HG03060 (cell line): ENCODE results near the gene RELL1.

ENCODE experiments used
- ATAC-seq: cut with Tn5 transposase; IDR thresholded peaks from one replicate; pipeline ENCODE4 v1.9.1; 2021; ENCODE audit warnings: low read depth, moderate number of reproducible peaks; ENCODE audit not compliant: unreplicated experiment

RELL1 gene

GRCh38 chr4:37641886-37642849 is 44.0 kb downstream of the RELL1 start:
- no peak for ATAC-seq

- ATAC-seq: no peak
Measured at GRCh38 chr4:37641352-37641751, 44.8 kb downstream of the RELL1 start.

- no peak for ATAC-seq
Measured at GRCh38 chr4:37639551-37640285, 46.5 kb downstream of the RELL1 start.

GRCh38 chr4:37635155-37635554 is 51.0 kb downstream of the RELL1 start:
- ATAC-seq: no peak

GRCh38 chr4:37634180-37634579 is 52.0 kb downstream of the RELL1 start:
- no peak for ATAC-seq

- no peak for ATAC-seq
Measured at GRCh38 chr4:37632836-37633235, 53.3 kb downstream of the RELL1 start.

- no peak for ATAC-seq
Measured at GRCh38 chr4:37631551-37631950, 54.6 kb downstream of the RELL1 start.

- no peak for ATAC-seq
Measured at GRCh38 chr4:37629713-37630112, 56.5 kb downstream of the RELL1 start.

GRCh38 chr4:37628977-37629609 is 57.1 kb downstream of the RELL1 start:
- ATAC-seq: no peak

GRCh38 chr4:37627263-37627662 is 58.9 kb downstream of the RELL1 start:
- no peak for ATAC-seq

GRCh38 chr4:37625499-37625898 is 60.7 kb downstream of the RELL1 start:
- ATAC-seq: no peak

- ATAC-seq: no peak
Measured at GRCh38 chr4:37623940-37624339, 62.2 kb downstream of the RELL1 start.

- ATAC-seq: no peak
Measured at GRCh38 chr4:37623125-37623524, 63.1 kb downstream of the RELL1 start.

- ATAC-seq: no peak
Measured at GRCh38 chr4:37620176-37620575, 66.0 kb downstream of the RELL1 start.

- ATAC-seq: no peak
Measured at GRCh38 chr4:37615720-37616063, 70.5 kb downstream of the RELL1 start.

- ATAC-seq: no peak
Measured at GRCh38 chr4:37615059-37615719, 71.0 kb downstream of the RELL1 start.

- ATAC-seq: no peak
Measured at GRCh38 chr4:37612811-37613210, 73.4 kb downstream of the RELL1 start.

GRCh38 chr4:37609626-37610025 is 76.5 kb downstream of the RELL1 start:
- no peak for ATAC-seq

- ATAC-seq: no peak
Measured at GRCh38 chr4:37607018-37607417, 79.2 kb downstream of the RELL1 start.

GRCh38 chr4:37605843-37606565 is 80.2 kb downstream of the RELL1 start:
- no peak for ATAC-seq
